Keratinocyte (primary cell): ENCODE measurements around the gene CT47A1. TPM values are rescaled to one million over a fixed set of nuclear protein-coding genes. Genes with fewer than 3 reads are reported as not detected.

Experiments
- DNase-seq: peaks from one replicate; pipeline ENCODE4 v3.0.0-alpha.2; 2011; ENCODE audit warnings: low read depth, missing footprints, low spot score
- FAIRE-seq: peaks from 2 replicates; lab custom pipeline; 2011; peaks lifted over from hg19 to GRCh38; lab: Jason Lieb, UNC
- H2AFZ ChIP-seq: 2 replicates; pipeline ENCODE4 v1.6.0; 2012; ENCODE audit warnings: low read length, control low read depth, inconsistent platforms; ENCODE audit not compliant: control insufficient read depth
- H3K27ac ChIP-seq: 2 replicates; pipeline ENCODE4 v1.5.1; 2011; ENCODE audit warnings: low read length; ENCODE audit not compliant: control insufficient read depth, insufficient read depth
- H3K27me3 ChIP-seq: 3 replicates; pipeline ENCODE4 v1.6.0; 2011; ENCODE audit warnings: low read length; ENCODE audit not compliant: control insufficient read depth, insufficient read depth; ENCODE audit errors: extremely low read depth
- H3K36me3 ChIP-seq, 2 experiments: 2 replicates in 1 of 2; 3 replicates in 1 of 2; pipeline ENCODE4 v1.5.1; 2011; ENCODE audit warnings: low read length in 2 of 2, mild to moderate bottlenecking in 1 of 2; ENCODE audit not compliant: control insufficient read depth in 2 of 2, insufficient read depth in 2 of 2; ENCODE audit errors: extremely low read depth in 1 of 2
- H3K4me1 ChIP-seq: 3 replicates; pipeline ENCODE4 v1.5.1; 2011; ENCODE audit warnings: low read length; ENCODE audit not compliant: control insufficient read depth, insufficient read depth; ENCODE audit errors: extremely low read depth
- H3K4me2 ChIP-seq: 3 replicates; pipeline ENCODE4 v1.6.0; 2011; ENCODE audit warnings: low read depth, low read length; ENCODE audit not compliant: control insufficient read depth, insufficient read depth; ENCODE audit errors: extremely low read depth
- H3K4me3 ChIP-seq, 3 experiments: fragments of 200-600 bp in 1 of 3; sonication (generic) in 1 of 3; 2 replicates in 2 of 3; 3 replicates in 1 of 3; pipeline ENCODE4 v1.5.1; 2011 to 2016; ENCODE audit warnings: low read length in 3 of 3, mild to moderate bottlenecking in 3 of 3, control low read depth in 2 of 3, inconsistent platforms in 1 of 3, low read depth in 1 of 3, mixed read lengths in 1 of 3, mixed run types in 1 of 3, moderate library complexity in 1 of 3; ENCODE audit not compliant: control insufficient read depth in 2 of 3, insufficient read depth in 2 of 3; ENCODE audit errors: extremely low read depth in 1 of 3
- H3K79me2 ChIP-seq: 2 replicates; pipeline ENCODE4 v1.6.0; 2012; ENCODE audit warnings: low read length; ENCODE audit not compliant: control insufficient read depth, insufficient read depth
- H3K9ac ChIP-seq: 3 replicates; pipeline ENCODE4 v1.6.0; 2011; ENCODE audit warnings: low read length; ENCODE audit not compliant: control insufficient read depth, insufficient read depth; ENCODE audit errors: extremely low read depth
- H3K9me1 ChIP-seq: 3 replicates; pipeline ENCODE4 v1.6.0; 2011; ENCODE audit warnings: low read length; ENCODE audit not compliant: control insufficient read depth, insufficient read depth; ENCODE audit errors: extremely low read depth
- H3K9me3 ChIP-seq: 2 replicates; pipeline ENCODE4 v1.5.1; 2012; ENCODE audit warnings: low read depth, low read length; ENCODE audit not compliant: control insufficient read depth
- H4K20me1 ChIP-seq: 3 replicates; pipeline ENCODE4 v1.6.0; 2011; ENCODE audit warnings: low read length; ENCODE audit not compliant: control insufficient read depth, insufficient read depth; ENCODE audit errors: extremely low read depth
- EZH2 ChIP-seq: IDR thresholded peaks from one replicate; pipeline ENCODE4 v1.6.1; 2012; ENCODE audit warnings: inconsistent platforms, mild to moderate bottlenecking, low read length, moderate library complexity
- dilution Hi-C: fragments of 300-500 bp; cut with MboI; formaldehyde crosslinking; loops from one replicate; pipeline ENCODE4 v1.7.0; 2020; ENCODE audit warnings: low sequenced_read_pairs; ENCODE audit not compliant: extremely low pct_ligation_motif_present
- polyA plus RNA-seq, 5 experiments: library from polyadenylated mRNA; depleted of rRNA in 3 of 5; stranded (reverse) in 3 of 5; stranded (forward) in 1 of 5; unstranded in 1 of 5; fragments of >200 nt; gene quantifications; 1 replicate in 1 of 5; 2 replicates in 3 of 5; 3 replicates in 1 of 5; pipeline versions ENCODE4 v1.2.1 to v1.2.3, GENCODE V29; 2011 to 2012; ENCODE audit warnings: missing spikeins in 2 of 5, low read depth in 1 of 5, low replicate concordance in 1 of 5
- TF ChIP-seq, protein P1 (sequence below), 3 experiments: IDR thresholded peaks in 1 of 3; conservative IDR thresholded peaks in 1 of 3; optimal IDR thresholded peaks in 1 of 3; 2 replicates in 2 of 3; 3 replicates in 1 of 3; pipeline versions ENCODE3 to v1.5.1; 2011; ENCODE audit warnings: low read length in 3 of 3, mild to moderate bottlenecking in 3 of 3, moderate library complexity in 2 of 3, control low read depth in 1 of 3, inconsistent platforms in 1 of 3; ENCODE audit not compliant: insufficient read depth in 2 of 3; ENCODE audit errors: extremely low read depth in 1 of 3

Gene CT47A1
- polyA plus RNA-seq, 1 donor (not counting 4 experiments of a cell fraction or from before 2014, with no cell fraction given) = not detected

GRCh38 chrX:121013897-121014455 lies 28.4 kb upstream of the CT47A1 start:
- no peaks in the 10 kb centered on the region for H3K9me1 ChIP-seq
- FAIRE-seq (no peak), DNase-seq (no peak)
- TF ChIP-seq, protein P1, sequence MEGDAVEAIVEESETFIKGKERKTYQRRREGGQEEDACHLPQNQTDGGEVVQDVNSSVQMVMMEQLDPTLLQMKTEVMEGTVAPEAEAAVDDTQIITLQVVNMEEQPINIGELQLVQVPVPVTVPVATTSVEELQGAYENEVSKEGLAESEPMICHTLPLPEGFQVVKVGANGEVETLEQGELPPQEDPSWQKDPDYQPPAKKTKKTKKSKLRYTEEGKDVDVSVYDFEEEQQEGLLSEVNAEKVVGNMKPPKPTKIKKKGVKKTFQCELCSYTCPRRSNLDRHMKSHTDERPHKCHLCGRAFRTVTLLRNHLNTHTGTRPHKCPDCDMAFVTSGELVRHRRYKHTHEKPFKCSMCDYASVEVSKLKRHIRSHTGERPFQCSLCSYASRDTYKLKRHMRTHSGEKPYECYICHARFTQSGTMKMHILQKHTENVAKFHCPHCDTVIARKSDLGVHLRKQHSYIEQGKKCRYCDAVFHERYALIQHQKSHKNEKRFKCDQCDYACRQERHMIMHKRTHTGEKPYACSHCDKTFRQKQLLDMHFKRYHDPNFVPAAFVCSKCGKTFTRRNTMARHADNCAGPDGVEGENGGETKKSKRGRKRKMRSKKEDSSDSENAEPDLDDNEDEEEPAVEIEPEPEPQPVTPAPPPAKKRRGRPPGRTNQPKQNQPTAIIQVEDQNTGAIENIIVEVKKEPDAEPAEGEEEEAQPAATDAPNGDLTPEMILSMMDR (optimal IDR thresholded peaks at IDR 0.05 in 1 of 3, IDR thresholded peaks at IDR 0.05 in 1 of 3, conservative IDR thresholded peaks at IDR 0.05 in 1 of 3; ENCODE audit: extremely low read depth in 1 of 3, insufficient read depth in 2 of 3, low read length in 3 of 3) = no peak
- TF ChIP-seq EZH2 = no peak
- no peaks in the 10 kb centered on the region for H4K20me1 ChIP-seq
- H3K27me3 ChIP-seq = no peaks in the 10 kb centered on the region
- H3K27ac ChIP-seq = no peak overlapping the region
- no peaks in the 10 kb centered on the region for H3K4me1 ChIP-seq
- no peak overlapping the region for H3K4me3 ChIP-seq
- H3K79me2 ChIP-seq = no peaks in the 10 kb centered on the region
- no peak overlapping the region for H2AFZ ChIP-seq
- dilution Hi-C loops = no loop called here
- no peak overlapping the region for H3K9ac ChIP-seq
- no peaks in the 10 kb centered on the region for H3K36me3 ChIP-seq
- no peaks in the 10 kb centered on the region for H3K9me3 ChIP-seq
- no peak overlapping the region for H3K4me2 ChIP-seq

DNA sequence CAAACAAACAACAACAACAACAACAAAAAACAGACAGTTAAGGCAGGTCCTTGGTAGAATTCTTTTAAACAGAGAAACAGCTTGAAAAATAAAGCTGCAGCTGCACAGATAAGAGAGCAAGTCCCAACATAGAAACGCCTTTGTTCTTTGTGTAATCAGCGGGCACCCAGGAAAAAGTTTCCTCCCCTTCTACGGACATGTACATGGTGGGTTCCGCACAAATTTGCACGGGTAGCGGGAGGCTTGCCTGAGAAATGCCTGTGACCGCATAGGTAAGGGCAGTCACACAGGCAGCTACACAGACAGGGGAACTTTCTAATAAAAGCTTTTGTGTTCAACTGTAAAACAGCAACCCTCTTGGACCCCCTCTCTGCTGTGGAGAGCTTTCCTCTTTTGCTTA lies 25.7 kb upstream of the CT47A1 start:
- no peak for FAIRE-seq
- TF ChIP-seq, protein P1 (optimal IDR thresholded peaks at IDR 0.05 in 1 of 3, IDR thresholded peaks at IDR 0.05 in 1 of 3, conservative IDR thresholded peaks at IDR 0.05 in 1 of 3; ENCODE audit: extremely low read depth in 1 of 3, insufficient read depth in 2 of 3, low read length in 3 of 3) = no peak
- no peak for TF ChIP-seq EZH2
- H4K20me1 ChIP-seq = no peaks in the 10 kb centered on the region

More for the DNA sequence above, 25.7 kb upstream of the CT47A1 start:
- Histone ChIP-seq H3K4me1 (no peaks in the 10 kb centered on the region), H2AFZ (no peak overlapping the region), H3K4me3 (no peak overlapping the region), H3K9ac (no peak overlapping the region), H3K4me2 (no peak overlapping the region), H3K79me2 (no peaks in the 10 kb centered on the region), H3K27me3 (no peaks in the 10 kb centered on the region), H3K9me3 (no peaks in the 10 kb centered on the region), H3K9me1 (no peaks in the 10 kb centered on the region), H3K36me3 (no peaks in the 10 kb centered on the region), H3K27ac (no peak overlapping the region)
- dilution Hi-C loops = no loop called here
- DNase-seq = no peak
